GM19324 (cell line): ENCODE measurements around the gene CCDC197.

Experiments used
- ATAC-seq: cut with Tn5 transposase; IDR thresholded peaks from one replicate; pipeline ENCODE4 v1.9.1; 2021; ENCODE audit warnings: mild to moderate bottlenecking, moderate library complexity; ENCODE audit not compliant: unreplicated experiment, low FRiP score

CCDC197 gene

GRCh38 chr14:93976477-93977057 lies 20.5 kb upstream of the CCDC197 start, which contains the start of gene ASB2:
TSS of gene ASB2 (minus strand) at chr14:93976570. CDS start at chr14:93964539, 12,031 bp downstream.
- ATAC-seq = peak; percentile 9

DNA sequence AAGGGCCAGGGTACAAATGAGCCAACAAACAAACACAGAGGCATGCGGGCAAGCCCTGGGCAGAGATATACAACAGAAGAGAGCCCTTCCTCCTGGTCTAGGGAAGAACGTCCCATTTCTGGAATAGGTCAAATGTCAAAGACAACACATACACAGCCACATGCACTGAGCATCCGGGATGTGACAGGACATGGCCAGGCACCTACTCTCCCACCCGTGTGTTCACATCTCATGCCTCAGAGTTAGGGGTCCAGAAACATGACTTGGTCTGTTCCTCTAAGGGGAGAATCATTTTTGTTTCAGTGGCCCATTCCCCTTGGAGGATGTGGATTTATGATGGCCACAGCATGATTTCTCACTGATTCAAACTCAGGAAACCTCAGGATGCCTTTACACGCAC lies 19.9 kb upstream of the CCDC197 start:
- no peak for ATAC-seq

DNA sequence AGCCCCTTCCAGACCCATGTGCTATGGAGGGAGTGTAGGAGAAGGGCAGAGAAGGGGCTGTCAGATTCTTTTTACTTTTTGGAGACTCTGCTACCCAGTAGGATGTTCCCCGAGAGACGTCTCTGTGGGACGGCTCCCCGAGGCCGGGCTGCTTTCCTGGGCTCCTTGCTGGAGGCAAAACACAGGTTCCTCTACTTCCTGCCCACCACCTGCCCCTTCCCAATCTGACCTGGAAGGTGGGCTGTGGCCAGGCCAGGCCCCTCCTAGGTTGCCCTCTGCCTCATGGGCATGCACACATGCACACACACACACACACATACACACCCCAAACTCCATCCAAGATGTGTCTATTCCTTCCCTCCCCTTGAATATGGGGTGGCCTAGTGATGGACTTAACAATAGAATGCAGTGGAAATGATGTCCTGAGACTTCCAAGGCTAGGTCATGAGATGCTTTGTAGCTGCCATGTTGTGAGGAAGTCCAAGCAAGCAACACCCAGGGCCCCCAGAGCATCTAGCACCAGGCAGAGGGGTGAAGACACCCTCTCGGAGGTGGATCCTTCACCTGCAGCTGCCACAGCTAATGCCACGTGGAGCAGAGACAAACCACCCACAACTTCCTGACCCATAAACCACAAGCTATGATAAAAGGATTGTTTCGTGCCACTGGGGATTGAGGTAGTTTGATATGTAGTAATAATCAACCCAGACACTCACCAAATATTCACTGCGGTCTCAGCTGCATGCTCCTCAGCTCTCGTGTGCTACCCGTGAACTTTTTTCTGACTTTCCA lies 19.1 kb upstream of the CCDC197 start:
- peak; percentile 51 for ATAC-seq

DNA sequence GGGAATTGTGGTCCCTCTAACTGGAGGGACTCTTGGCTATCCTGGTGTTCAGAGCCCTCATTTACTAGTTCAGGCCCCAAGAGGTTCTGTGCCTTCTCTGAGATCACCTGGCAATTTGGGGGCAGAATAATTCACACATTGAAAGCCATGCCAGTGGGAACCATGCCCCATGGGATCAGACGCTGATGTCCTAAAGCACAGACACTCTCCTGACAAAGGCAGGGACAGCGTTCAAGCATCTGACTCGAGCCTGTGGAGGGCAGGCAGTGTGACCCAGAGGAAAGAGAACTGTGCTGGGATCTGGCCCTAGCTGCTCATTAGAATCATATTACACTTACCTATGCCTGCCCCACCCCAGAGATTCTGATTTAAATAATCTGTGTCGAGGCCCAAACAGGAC lies 18.4 kb upstream of the CCDC197 start:
- no peak for ATAC-seq

DNA sequence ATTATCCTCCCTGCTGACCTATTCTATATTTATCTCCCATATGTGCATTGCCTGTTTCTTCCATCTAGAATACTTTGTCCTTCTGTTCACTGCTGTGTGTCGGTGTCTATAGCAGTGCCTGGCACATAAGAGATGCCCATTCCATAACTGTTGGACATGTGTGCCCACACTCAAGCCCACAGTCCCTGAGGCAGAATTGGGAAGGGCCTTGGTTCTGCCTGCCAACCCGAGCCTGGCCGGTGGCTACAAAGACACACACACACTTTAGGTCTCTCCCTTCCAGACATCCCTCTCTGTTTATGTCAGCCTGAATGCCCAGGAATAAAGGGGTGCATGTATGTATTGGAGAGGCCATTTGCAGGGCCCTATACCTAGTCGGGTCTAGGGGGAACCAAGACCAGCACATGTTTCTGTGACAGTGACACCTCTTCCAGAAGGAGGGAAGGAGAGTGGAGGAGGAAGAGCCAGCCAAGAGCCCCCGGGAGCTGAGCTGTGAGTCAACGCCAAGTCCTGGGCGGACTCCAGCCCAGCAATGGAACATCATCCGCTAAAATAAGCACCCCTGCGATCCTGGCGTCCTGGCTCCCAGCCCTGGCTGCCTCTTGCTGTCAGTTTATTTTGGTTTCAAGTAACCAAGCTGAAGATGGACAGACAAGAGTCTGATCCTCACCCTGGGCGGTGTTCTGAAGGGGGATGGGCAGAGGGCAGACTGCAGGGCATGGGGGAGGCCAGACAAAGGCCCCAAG lies 16.5 kb upstream of the CCDC197 start:
- no peak for ATAC-seq

DNA sequence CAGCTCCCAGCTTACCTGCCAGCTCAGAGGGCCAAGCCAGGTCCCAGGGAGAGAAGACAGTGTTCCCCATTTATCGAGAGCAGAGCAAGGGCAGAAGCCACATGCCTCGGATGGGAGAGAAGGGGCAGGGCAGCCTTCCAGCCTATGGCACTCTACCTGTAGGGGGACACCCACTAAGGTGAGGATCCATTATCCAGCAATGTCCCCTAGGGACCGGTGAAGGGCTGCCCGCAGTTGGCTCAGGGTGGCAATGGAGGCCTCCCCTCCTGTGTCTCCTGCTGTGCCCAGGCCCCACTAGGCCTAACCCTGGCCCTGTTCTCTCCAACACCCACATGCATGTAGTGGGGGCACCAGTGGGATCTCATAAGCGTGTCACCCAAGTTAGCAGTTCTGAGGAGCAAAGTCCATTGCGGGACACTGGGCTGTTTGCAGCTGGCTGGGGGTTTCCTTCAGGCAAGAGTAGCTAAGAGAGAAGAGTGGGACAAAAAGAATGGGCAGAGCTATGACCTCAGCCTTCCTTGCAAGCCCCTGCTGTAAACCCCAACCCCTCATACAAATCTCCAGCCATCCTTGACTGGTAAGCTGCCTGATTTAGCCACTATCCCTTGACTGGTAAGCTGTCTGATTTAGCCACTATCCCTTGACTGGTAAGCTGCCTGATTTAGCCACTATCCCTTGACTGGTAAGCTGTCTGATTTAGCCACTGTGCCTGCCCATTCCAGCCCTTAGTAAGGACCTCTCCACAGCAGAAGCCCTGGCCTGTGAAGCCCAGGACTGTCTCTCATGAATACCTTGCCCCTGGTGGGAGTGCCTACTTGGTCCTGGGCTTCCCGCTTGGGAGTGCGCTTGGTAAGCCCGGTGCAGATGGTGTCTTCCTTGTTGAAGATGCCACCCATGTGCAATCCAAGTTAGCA lies 15.5 kb upstream of the CCDC197 start:
- no peak for ATAC-seq

- ATAC-seq = no peak
Observed at GRCh38 chr14:93982230-93983007, 14.7 kb upstream of the CCDC197 start.

DNA sequence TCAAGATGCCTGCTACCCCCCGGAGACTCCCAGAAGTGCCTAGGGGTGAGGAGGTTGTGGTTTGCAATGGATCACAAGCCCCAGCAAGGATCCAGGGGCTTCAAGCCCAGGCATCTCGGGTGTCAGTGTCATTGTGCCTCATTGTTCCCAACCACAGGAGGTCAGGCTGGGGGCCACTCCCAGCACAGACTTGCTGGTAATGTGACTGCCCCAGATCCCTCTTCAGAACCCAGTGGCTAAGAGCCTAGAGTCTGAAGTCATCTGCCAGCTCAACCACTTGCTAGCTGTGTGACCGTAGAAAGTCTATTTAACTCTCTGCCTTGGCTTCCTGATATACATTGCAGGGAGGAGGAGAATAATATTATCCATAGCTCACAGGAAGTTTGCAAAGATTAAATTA lies 13.0 kb upstream of the CCDC197 start:
- no peak for ATAC-seq

DNA sequence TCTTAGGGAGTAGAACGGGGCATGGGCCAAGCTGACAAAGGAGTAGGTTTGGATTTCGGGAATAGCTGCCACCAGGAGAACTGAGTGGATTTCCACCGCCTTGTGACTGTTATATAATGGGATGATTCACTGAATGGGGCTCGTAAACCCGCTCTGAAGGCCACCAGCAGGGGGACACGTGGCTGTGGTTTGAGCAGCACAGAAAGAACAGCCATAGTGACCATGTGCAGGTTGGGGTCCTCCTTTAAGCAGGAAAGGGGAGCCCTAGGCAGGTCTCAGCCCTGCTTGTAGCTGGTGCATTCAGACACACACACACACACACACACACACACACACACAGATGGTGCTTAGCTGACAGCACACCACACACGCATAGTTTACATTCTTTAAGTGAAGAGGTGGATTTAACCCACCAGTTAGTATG lies 12.1 kb upstream of the CCDC197 start:
- ATAC-seq = no peak

DNA sequence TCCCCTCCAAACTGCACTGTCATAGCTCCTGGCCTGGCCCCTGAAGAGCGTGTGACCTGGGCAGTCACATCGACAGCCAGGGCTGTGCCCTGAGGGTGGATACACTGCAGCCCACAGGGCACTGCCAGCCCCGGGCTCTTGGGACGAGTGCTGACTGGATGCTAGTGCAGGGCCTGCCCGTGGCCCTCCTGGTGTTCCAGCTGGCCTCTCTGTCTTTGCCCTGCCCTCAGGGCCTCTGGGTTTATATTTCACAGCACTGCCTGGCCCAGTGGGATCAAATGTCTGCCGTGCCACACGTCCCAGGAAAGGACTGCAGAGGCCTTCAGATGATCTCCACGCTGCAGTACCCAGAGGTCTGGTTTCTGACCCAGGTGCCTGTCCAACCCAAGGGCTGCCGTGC lies 10.1 kb upstream of the CCDC197 start:
- no peak for ATAC-seq

GRCh38 chr14:93987376-93987775 lies 9.7 kb upstream of the CCDC197 start:
- no peak for ATAC-seq

GRCh38 chr14:93987815-93988476 lies 9.2 kb upstream of the CCDC197 start:
- no peak for ATAC-seq

DNA sequence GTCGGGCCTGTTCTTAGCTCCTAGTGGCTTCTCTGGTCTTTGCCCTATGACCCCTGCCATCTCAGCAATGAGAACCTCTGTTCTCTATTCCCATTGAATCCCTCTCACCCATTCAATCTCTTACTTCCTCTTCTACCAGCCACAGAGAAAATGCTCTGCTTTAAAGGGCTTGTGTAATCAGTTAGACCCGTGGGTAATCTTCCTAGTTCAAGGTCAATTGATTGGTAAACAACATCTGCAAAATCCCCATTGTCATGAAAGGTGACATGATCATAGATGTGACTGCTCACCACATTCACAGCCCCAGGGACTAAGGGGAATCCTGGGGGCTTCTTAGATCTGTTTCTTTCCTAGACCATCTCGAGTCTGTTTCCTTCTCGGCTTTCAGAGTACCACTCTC lies 7.2 kb upstream of the CCDC197 start:
- ATAC-seq = no peak

- ATAC-seq = no peak
Observed at GRCh38 chr14:93991212-93991611, 5.9 kb upstream of the CCDC197 start.

DNA sequence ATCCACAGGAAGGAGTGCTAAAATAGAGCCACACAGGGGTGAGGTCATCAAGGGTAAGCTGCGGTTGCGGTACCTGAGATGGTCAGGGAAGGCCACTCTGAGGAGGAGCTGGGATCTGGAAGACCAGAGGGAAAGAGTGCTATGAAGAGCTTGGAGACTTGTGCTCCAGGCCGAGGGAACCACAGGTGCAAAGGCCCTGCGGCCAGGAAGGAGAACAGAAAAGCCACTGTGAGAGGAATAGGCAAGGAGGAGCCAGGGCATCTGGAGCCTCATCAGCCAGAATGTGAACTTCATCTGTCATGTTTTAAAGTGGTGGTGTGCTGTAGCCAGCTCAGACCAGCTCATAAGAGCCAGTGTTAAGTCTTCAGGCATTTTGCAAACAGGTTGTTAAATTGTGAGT lies 5.5 kb upstream of the CCDC197 start:
- no peak for ATAC-seq

DNA sequence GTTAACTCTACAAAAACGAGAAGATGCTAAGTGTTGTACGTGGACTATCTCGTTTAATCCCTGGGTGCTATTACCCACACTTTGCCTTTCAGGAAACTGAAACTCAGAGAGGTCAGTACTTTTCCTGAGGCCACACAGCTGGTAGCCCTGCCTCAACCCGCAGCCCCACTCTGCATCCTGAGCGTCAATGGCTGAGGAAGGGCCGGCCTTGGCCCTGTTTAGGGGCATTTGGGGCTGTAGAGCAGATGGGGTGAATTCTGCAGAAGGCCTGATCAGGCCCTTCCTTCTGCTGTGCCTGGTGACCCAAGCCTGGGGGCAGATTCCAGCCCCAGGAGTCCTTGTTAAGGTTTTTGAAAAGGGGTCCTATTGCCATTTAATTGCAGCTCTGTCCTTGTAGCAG lies 3.7 kb upstream of the CCDC197 start:
- no peak for ATAC-seq

DNA sequence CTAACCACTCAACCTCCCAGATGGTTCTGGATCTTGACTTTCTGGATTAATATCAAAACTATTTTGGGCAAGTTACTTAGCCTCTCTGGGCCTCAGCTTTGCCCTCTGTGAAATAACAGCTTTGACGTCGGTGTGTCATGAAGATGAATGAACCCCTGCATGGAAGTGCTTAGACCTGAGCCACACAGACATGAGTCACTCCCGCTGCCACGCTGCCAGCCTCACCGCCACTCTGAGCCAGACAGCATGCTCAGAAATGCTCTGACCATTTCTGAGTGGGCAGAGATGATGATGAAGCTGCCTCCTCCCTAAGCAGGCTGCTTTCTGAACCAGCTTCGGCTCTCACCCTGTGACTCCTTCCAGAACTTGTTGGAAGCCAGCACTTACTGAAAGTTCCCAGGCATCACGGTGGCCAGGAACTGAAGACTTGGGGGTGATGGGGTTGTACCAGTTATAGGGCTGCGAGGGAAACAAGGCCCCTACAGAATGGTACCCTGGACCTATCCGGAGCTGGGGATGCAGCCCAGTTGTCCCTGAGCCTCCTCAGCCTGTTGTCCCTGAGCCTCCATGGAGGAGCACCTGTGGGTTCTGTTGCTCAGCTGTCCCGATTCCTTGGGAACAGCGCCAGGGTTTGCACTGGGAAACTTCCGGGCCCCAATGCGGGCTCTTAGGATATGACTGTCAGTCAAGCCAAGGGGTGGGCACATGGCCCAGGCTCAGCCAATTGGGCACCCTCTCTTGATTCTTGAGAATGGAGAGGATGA lies 2.0 kb upstream of the CCDC197 start:
- ATAC-seq = no peak

DNA sequence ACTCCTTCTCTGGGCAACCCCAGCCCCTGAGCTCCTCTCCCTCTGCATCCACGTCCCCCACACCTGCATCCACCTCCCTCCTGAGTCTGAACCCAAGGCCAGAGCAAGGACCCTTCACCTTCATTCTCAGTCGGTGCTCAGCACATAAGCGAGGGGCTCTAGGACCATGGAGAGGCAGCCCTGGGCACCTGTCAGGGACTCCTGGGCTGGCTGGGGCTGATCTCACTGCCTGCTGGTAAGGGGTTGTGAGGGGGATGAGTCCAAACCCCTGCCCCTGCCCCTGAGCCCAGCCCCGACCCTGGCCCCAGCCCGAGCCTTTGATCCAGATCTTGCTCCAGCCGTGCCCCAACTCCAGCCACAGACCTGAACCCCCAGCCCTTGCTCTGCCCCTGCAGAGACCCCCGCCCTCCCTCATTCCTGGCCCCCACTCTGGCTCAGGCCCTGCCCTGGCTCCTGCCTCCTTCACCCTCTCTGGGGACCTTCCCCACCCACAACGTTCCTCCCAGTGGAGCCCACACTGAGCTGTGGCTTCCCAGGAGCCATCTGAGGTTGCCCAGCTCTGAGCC lies 888 bp upstream of the CCDC197 start:
- no peak for ATAC-seq
